22Rv1 (cell line): ENCODE results near the gene STH.

Experiments used
- H3K27ac ChIP-seq: fragments of 450-650 bp; 2 replicates; pipeline ENCODE4 v1.5.1; 2017
- ZFX ChIP-seq: fragments of 450-650 bp; IDR thresholded peaks from 2 replicates; pipeline ENCODE4 v1.6.1; 2017; ENCODE audit warnings: antibody characterized with exemption, borderline replicate concordance
- TF ChIP-seq, protein P1 (sequence below): fragments of 450-650 bp; IDR thresholded peaks from 2 replicates; pipeline ENCODE4 v1.5.1; 2017; ENCODE audit warnings: mild to moderate bottlenecking

The STH gene

DNA sequence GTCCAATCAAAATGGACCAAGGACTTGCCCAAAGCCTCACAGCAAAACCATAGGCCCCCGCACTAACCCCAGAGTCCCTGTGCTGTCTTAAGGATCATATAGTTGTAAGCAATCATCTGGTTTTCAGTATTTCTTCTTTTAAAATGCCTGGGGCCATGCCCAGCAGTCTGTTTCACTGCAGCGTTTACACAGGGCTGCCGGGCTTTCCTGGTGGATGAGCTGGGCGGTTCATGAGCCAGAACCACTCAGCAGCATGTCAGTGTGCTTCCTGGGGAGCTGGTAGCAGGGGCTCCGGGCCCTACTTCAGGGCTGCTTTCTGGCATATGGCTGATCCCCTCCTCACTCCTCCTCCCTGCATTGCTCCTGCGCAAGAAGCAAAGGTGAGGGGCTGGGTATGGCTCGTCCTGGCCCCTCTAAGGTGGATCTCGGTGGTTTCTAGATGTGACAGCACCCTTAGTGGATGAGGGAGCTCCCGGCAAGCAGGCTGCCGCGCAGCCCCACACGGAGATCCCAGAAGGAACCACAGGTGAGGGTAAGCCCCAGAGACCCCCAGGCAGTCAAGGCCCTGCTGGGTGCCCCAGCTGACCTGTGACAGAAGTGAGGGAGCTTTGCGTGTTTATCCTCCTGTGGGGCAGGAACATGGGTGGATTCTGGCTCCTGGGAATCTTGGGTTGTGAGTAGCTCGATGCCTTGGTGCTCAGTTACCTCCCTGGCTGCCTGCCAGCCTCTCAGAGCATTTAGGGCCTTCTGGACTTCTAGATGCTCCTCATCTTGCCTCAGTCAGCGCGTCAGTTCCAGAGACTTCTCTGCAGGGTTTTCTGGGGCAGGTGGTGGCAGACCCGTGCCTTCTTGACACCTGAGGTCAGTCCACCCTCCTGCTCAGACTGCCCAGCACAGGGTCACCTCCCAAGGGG is 24.8 kb upstream of the STH start:
- peak overlapping the region; percentile 26; the same call in 1 of the 2 replicates for H3K27ac ChIP-seq
- TF ChIP-seq, protein P1, sequence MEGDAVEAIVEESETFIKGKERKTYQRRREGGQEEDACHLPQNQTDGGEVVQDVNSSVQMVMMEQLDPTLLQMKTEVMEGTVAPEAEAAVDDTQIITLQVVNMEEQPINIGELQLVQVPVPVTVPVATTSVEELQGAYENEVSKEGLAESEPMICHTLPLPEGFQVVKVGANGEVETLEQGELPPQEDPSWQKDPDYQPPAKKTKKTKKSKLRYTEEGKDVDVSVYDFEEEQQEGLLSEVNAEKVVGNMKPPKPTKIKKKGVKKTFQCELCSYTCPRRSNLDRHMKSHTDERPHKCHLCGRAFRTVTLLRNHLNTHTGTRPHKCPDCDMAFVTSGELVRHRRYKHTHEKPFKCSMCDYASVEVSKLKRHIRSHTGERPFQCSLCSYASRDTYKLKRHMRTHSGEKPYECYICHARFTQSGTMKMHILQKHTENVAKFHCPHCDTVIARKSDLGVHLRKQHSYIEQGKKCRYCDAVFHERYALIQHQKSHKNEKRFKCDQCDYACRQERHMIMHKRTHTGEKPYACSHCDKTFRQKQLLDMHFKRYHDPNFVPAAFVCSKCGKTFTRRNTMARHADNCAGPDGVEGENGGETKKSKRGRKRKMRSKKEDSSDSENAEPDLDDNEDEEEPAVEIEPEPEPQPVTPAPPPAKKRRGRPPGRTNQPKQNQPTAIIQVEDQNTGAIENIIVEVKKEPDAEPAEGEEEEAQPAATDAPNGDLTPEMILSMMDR = no peak
- TF ChIP-seq ZFX = no peak

DNA sequence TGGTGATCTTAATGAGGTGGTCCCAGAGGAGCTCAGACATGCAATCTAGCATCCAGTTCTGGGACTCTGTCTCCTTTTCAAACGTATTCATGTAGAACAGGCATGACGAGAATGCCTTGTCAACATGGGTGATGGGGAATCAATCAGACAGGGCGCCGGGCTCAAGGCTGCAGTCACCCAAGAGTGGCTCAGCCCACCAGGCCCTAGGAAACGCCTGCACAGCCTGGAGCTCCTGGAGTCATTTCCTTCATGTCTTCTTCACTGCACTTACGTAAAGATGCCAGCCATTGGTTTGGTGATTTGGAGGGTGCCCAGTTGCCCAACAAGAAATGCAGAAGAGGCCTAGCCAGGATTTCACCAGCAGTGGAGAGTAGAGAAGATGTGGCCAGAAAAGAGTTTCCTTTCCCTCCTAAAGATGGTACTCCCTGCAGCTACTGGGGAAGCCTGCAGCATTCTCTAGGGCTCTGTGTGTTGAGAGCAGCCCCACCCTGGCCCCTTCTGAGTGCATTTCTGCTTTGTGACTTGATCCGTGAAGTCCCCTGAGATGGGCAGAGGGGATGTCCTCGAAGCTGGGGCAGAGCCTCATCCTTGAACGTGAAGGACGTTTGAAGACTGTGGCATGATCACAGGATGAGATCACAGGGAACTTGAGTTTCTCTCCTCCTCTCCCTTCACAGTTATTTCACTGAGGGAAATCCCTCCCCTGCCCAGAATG is 24.0 kb upstream of the STH start:
- TF ChIP-seq, protein P1 = no peak
- no peak for TF ChIP-seq ZFX
- no peak overlapping the region for H3K27ac ChIP-seq

DNA sequence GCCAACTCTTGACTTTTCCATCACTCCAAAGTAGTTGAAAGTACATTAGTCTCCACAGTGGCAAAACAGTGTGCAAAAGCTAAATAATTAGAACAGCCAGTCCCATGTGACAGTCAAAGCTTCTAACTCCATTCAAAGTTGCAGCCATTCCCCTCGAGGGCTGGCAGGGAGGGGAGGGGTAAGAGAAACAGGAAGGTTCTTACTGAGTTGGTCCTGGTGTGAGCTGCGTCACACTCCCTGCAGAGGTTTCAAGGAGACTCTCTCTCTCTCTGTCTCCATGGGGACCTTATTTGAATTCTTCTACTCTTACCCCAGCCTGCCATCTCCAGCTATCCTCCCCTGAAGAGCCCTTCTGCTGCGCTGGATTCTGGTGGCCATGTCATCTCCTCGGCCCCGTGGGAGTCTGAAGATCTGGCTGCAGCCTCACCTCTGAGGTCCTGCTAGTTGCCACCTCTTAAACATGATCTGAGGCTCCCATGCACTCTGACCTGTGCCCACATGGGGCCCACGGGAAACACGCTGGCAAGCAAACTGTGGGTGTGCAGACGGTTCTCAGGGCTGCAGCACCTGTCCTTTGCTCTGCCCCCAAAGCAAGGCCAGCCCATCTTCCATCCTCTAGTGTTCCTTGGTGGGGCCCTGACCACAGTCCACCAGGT is 23.3 kb upstream of the STH start:
- TF ChIP-seq ZFX = no peak
- TF ChIP-seq, protein P1 = no peak
- H3K27ac ChIP-seq = no peak overlapping the region

DNA sequence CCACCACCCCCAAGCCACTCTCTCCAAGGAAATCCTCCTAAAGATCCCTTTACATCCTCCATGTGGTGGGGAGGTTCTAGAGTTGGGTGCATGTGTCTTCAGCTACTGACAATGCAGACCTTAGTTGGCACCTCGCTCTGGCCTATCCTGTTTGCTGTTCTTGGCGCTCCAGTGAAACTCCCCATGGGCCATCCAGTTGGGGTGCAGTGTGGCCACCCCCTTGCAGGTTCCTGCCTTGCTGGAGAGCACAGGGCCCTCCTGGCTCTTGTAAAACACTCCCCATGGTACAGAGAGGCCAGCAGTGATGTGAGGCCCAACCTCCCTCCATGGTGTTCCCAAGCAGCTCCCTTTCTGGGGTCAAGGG is 22.7 kb upstream of the STH start:
- H3K27ac ChIP-seq = no peak overlapping the region
- no peak for TF ChIP-seq ZFX
- TF ChIP-seq, protein P1 = no peak

DNA sequence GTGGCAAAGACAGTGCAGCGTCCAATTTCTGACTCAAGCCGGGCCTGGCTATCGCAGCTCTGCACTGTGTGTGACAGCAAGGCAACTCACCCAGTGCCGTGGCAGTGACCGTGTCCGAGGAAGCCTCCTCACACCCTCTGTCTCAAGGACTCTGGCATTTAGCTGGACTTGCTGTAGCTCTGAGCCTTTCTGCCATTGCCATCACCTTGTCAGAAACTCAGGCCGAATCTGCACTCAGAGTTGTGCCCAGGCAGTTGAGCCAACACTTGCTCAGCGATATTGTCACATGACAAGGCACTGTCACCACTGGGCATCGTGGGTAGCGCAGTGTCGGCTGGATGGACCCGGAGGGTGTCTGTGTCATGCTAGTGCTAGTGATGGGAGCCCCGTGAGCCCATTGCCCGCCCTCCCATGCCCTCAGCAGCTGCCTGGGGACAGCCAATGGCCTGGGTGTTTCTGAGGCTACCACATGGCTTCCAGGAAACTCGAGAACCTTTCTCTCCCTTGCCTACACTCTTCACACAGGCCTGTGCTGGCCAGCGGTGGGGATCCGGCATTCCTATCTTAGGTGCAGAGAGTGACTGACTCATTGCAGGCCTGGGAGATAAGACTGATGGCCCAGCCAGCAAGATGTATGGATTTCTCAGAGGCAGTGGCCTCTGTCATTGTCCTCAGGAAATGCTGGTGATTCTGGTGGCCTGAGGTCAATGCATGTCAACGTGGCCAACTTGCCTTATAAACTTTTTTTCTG is 22.1 kb upstream of the STH start:
- no peak overlapping the region for H3K27ac ChIP-seq
- no peak for TF ChIP-seq ZFX
- TF ChIP-seq, protein P1 = no peak

DNA sequence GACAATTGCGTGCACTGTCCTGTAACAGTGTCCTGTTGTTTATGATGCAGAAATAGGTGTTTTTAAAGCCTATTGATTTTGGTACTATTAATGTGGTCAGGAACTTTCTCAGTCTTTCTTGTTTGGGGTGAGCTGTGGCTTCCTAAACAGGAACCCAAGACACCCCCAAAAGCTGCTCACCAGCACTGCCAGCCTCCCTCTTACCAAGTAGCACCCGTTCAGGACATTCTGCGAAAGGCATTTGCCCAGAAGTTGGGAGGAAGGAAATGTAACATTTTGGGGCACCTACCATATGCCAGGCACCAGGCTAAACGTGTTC is 21.6 kb upstream of the STH start:
- TF ChIP-seq, protein P1 = no peak
- no peak for TF ChIP-seq ZFX

More for the DNA sequence above, 21.6 kb upstream of the STH start:
- H3K27ac ChIP-seq = no peak overlapping the region
